Vagina (tissue), 2 donors: Measurements from ENCODE around the gene CATSPER3.

Experiments
- CTCF ChIP-seq, 3 experiments: fragments of 450-650 bp in 2 of 3; fragments of 200-600 bp in 1 of 3; sonication (generic) in 1 of 3; IDR thresholded peaks; one replicate each; pipeline ENCODE4 v1.5.1; 2017 to 2019; ENCODE audit warnings: antibody characterized with exemption in 3 of 3, mild to moderate bottlenecking in 2 of 3, moderate library complexity in 2 of 3
- POLR2A ChIP-seq, 2 donors: fragments of 450-650 bp; IDR thresholded peaks; one replicate each; pipeline ENCODE4 v1.6.1; 2017; ENCODE audit warnings: antibody characterized with exemption in 2 of 2, mild to moderate bottlenecking in 2 of 2, moderate library complexity in 2 of 2

GRCh38 chr5:135048286-135048685 is 80.6 kb downstream of the CATSPER3 start:
- TF ChIP-seq POLR2A (IDR thresholded peaks at IDR 0.05) (no peak), CTCF (IDR thresholded peaks at IDR 0.05) (no peak)
